Epidermal melanocyte (primary cell): ENCODE measurements around the gene ZNF503.
A peak's percentile ranks its signal among the peaks of the same experiment; 100 is the strongest.

ENCODE experiments used
- DNase-seq: peaks from one replicate; pipeline ENCODE4 v3.0.0; 2011; ENCODE audit warnings: low spot score; ENCODE audit not compliant: insufficient read length

The ZNF503 gene

DNA sequence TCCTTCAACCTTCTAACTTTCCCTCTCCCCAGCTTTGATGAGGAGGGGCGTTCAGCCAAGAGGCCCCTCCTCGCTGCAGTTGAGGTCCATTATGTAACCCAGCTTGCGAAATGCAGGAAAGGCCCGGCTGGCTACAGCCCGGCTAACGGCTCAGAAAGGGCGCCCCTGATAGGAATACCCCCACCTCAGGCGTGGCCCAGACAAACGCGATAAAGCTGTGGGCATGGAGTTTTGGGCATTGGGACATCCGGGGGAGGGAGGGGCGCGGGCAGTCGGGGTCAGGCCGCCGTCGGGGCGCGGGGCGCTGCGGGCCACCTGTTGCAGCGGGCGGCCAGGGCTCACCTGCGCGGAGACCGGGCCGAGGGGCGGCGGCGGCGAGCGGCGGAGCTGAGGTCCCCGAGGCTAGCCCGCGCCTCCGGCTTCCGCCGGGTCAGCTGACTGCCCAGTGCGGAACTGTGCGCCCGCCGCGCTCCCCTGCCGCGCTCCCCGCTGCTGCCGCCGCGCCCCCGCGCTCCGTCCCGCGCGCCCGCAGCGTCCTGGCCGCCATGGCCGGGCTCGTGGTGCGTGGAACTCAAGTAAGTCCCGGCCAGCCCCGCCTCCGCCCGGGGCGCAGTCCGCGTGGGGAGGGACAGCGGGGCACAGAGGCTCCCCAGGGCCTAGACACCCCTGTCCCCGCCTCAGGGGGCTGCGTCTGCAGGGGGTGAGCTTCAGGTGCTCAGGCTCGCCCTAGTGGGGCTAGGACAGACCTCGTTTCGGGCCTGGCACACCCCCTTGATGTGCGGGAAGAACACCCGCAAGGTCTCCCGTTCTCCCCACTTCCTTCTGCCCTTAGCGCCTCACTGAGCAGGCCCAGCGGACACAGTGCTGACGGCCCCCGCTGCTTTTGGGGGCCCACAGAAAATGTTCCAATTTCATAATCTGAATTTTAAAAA lies 29.9 kb upstream of the ZNF503 start, which contains the start of gene LRMDA:
TSS of gene LRMDA (plus strand) at position 445 of the 932 bp plus-strand sequence.
- DNase-seq = peak; percentile 64

GRCh38 chr10:75430000-75430763 lies 28.6 kb upstream of the ZNF503 start:
- no peak for DNase-seq

- no peak for DNase-seq
Measured at GRCh38 chr10:75429159-75429827, 27.7 kb upstream of the ZNF503 start.

GRCh38 chr10:75428434-75429158 lies 27.0 kb upstream of the ZNF503 start:
- no peak for DNase-seq

DNA sequence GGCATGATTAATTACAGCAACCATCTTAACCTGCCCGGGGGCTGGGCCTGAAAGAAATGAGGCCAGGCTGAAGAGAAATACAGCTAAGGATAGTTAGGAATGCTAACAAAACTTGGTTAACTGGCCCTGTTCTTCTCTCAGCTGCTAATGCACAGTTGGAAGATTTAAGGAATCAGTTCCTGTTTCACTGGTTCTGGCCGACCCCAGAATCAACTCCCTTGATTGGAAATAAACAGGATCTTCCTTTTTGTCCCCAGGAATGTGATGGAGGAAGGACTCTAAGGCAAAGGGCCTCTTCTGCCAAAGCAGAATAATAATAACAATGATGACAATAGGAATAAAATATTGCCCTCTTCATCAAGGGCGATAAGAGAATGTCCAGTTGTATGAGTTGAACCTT lies 26.4 kb upstream of the ZNF503 start:
- no peak for DNase-seq

DNA sequence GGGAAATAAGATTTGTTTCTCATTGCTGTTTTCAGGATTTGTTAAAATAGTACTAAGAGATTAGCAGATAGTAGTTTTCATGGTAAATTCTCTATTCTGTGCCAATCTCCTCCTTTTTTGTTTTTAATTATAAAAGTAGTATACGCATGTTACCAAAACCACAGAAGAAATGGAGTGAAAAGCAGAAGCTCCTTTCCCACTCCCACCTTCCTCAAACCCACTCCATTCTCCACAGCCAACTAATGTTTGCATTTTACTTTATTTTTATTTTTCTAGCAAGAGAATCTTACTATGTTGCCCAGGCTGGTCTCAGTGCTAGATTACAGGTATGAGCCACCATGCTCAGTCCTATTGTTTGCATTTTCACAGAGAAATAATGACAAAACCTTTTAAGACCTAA lies 25.3 kb upstream of the ZNF503 start:
- DNase-seq = no peak

DNA sequence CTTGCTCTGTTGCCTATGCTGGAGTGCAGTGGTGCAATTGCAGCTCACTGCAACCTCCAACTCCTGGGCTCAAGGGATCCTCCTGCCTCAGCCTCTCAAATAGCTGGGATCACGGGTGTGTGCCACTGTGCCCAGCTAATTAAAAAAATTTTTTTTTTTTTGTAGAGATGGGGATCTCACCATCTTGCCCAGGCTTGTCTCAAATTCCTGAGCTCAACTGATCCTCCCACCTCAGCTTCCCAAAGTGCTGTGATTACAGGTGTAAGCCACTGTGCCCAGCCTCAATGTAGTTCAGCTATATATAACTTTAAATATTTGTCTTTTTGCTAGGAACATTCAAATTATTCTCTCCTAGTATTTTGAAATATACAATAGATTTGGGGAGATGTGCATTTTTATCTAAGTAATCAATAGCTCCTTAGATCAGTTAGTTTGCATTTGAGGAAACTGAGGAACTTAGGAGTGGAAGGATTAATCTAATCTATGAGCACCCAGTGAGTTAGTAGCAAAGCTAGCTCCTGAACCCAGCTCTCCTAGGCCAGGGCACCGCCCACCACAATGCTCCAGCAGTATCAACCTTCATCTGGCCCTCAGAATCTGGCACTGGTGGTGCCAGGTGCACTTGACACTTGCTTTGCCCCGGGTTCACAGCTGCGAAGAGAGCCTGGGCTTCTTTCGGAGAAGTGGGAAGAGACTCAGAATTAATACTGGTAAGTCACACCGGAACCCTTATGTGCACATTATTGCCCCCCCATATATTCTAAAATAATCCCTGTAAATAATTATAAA lies 23.9 kb upstream of the ZNF503 start:
- DNase-seq = no peak

DNA sequence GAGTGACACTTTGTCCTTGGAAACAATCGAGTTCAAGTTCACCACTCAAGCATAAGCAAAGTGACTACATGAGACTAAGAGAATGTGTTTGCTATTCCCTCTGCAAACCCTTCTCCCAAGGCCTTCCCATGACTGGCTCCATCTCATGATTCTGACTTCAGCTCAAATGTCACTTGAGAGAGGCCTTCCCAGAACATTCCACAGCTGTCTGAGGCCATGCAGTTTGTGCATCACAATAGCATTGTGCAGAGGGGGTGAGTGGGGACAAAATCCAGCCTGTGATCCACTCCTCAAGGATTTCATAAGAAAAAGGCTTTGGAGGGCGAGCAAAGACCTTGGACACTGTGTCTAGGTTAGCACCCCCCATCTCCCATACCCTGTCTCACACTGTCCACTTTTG lies 23.0 kb upstream of the ZNF503 start:
- DNase-seq = no peak

DNA sequence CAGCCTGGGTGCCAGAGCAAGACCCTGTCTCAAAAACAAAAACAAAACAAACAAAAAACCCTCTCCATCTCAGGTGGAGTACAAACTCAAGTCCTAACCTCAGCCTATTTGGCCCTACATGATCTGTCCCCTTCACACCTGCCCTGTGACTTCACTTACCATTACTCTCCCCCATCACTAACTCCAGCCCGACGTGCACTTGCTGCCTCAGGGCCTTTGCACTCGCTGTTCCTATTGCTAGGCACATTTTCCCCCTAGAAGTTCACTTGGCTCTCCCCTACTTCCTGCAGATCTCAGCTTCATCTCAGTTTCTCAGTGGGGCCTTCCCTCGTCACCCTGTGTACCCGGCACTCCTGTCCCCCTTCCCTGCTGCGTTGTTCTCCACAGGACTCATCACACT lies 21.3 kb upstream of the ZNF503 start:
- DNase-seq = no peak

- no peak for DNase-seq
Measured at GRCh38 chr10:75418712-75419111, 17.1 kb upstream of the ZNF503 start.

- DNase-seq = no peak
Measured at GRCh38 chr10:75418293-75418692, 16.7 kb upstream of the ZNF503 start.

DNA sequence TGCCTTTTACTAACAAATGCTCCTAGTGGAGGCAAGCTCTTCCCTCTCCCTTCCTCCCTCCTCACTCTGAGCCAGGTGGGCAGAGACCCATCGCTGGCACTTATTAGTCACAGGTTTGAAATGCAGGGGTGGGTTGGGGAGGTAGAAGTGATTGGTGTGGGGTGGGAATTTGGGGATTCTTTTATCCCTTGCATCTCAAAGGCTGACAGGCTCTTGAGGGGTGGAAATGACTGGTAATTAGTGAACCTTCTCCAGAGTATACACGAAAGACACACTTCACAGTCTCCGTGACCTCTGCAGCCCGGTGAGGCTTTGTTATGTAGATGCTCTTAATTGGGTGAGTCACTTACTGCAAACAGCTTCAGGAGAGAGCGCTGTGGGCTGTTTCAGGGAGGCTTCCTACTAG lies 16.0 kb upstream of the ZNF503 start:
- DNase-seq = no peak

- DNase-seq = no peak
Measured at GRCh38 chr10:75414527-75414926, 13.0 kb upstream of the ZNF503 start.

GRCh38 chr10:75410132-75411005 lies 8.8 kb upstream of the ZNF503 start:
- DNase-seq = no peak

- DNase-seq = peak; percentile 77
Measured at GRCh38 chr10:75408911-75409885, 7.6 kb upstream of the ZNF503 start.

DNA sequence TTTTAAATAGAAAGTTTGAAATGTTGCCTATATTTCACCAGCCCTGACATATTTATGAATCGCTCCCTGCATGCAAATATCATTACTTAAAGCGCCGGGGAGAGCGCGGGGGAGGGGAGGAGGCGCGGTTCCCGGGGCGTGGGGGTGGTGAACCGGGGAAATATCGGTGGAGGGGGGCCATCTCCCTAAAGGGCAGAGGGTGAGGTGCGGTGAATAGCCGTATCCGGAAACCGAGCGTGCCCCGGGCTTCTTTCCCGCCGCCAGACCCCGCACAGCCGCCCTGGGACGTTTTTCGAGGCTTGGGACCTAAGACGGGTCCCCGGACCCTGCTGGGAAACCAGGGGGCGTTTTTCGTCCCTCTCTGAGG lies 6.9 kb upstream of the ZNF503 start:
- no peak for DNase-seq

- DNase-seq = no peak
Measured at GRCh38 chr10:75407713-75408508, 6.3 kb upstream of the ZNF503 start.
